GM21423 (cell line): ENCODE data around the gene PATE1.

Experiments
- ATAC-seq: cut with Tn5 transposase; IDR thresholded peaks from one replicate; pipeline ENCODE4 v1.9.1; 2021; ENCODE audit warnings: mild to moderate bottlenecking, moderate library complexity; ENCODE audit not compliant: unreplicated experiment

Gene PATE1

DNA sequence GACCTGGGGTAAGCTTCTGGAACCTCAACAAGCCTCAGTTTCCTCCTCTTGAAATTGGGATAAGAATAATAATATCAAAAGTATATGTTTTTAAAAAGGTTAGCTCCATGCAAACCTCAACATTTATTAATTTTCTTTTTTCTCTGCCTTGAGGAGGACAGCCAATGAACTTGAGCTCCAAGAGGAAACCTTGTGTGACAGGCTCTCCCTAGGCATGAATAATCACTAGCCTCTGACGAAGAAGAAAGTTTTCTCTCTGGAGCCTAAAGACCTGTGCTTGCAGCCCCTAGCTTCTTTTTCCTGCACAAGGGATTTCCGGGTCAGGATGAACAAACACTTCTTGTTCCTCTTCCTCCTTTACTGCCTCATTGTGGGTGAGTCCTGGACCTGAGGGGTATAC lies 41.7 kb downstream of the PATE1 start, which contains the start of gene PATE3:
PATE3 (plus strand) TSS at position 301 of the 400 bp plus-strand sequence; CDS start at position 326, 25 bp downstream.
- ATAC-seq, result no peak

DNA sequence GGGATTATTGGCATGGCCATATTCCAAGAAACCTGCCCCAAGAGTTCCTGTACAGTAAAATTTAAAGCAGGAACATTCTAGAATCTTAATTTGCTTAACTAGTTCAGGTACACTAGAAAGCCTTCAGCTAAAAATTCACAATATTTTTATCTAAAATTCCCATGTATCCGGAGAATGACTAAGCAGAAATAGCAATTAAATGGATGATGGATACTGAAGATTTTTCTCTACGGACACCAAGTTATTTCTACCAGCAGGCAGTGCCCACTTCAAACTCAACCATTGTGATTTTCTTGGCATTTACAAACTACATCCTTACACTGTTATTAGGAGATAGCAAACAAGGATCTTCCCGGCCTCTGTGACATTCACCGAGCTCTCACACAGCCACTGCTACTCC lies 44.7 kb downstream of the PATE1 start:
- ATAC-seq, result no peak

DNA sequence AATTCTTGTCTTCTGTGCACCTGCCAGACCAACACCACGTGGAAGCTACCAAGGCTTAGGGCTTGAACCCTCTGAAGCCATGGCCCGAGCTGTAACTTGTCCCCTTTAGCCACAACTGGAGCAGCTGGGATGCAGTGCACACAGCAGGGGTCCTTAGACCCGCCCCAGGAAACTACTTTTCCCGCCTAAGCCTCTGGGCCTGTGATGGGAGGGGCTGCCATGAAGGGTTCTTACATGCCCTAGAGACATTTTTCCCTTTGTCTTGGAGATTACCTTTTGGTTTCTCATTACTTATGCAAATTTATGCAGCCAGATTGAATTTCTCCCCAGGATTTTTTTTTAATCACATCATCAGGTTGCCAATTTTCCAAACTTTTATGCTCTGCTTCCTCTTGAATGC lies 51.6 kb downstream of the PATE1 start:
- ATAC-seq, result no peak
